Thyroid gland (tissue), 4 donors: ENCODE data around the gene MYO1D.
"Not testable (repeated sequence)": the region's sequence is repeated elsewhere in the genome, so short reads cannot be mapped to it uniquely, and the experiment has no call there.

ENCODE experiments used
- CTCF ChIP-seq, 6 experiments: fragments of 200-600 bp in 3 of 6; fragments of 450-650 bp in 3 of 6; sonication (generic) in 3 of 6; IDR thresholded peaks; one replicate each; pipeline ENCODE4 v1.5.1; 2016 to 2019; ENCODE audit warnings: antibody characterized with exemption in 6 of 6, mild to moderate bottlenecking in 2 of 6, inconsistent platforms in 1 of 6, moderate library complexity in 1 of 6
- POLR2A ChIP-seq, 2 donors: fragments of 450-650 bp; IDR thresholded peaks; one replicate each; pipeline ENCODE4 v1.6.1; 2017; ENCODE audit warnings: antibody characterized with exemption in 2 of 2, mild to moderate bottlenecking in 2 of 2, moderate library complexity in 1 of 2

- not testable (repeated sequence) for TF ChIP-seq POLR2A, CTCF (IDR thresholded peaks at IDR 0.05)
Observed at GRCh38 chr17:32450379-32450778, 426.5 kb downstream of the MYO1D start.
